A673 (cell line): ENCODE results near the gene CRACDL.

Experiments
- CTCF ChIP-seq: fragments of 300-800, 200-600 bp; sonication (generic); conservative IDR thresholded peaks from 2 replicates; pipeline ENCODE4 v1.5.1; 2017; ENCODE audit warnings: low read depth, mild to moderate bottlenecking, antibody characterized with exemption, low read length, moderate library complexity, mixed read lengths
- EZH2 ChIP-seq: fragments of 200-600 bp; sonication (generic); IDR thresholded peaks from 2 replicates; pipeline ENCODE4 v1.6.1; 2017; ENCODE audit warnings: borderline replicate concordance, low read depth, mild to moderate bottlenecking, mixed read lengths, antibody characterized with exemption, low read length; ENCODE audit not compliant: poor library complexity, severe bottlenecking

- TF ChIP-seq CTCF (no peak), EZH2 (no peak)
Observed at GRCh38 chr2:98825404-98825803, 110.6 kb downstream of the CRACDL start.
